CD4-positive, alpha-beta T cell treated with Interferon gamma for 1 hour (primary cell): ENCODE measurements around the gene CYP46A1.
"Not testable (repeated sequence)": the region's sequence is repeated elsewhere in the genome, so short reads cannot be mapped to it uniquely, and the experiment has no call there.

Experiments
- DNase-seq: peaks from one replicate; pipeline ENCODE4 v3.0.0-alpha.2; 2020

CYP46A1 gene

DNA sequence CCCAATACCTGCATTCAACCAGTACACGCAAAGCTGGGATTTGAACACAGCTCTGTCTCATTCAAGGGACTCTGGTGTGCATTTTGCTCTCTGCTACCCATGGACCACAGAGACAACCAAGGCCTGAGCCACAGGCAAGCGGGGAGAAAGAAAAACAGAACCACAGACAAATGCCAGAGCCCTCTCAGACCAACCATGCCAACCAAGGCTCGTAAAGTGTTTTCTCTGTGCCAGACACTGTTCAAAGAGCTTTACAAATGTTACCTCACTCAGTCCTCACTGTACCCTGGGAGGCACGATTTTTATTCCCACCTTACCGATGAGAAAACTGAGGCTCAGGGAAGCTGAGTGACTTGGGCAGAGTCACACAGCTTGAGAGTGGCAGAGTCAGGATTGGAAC lies 76.7 kb downstream of the CYP46A1 start:
- DNase-seq, result no peak

GRCh38 chr14:99762911-99763310 lies 78.8 kb downstream of the CYP46A1 start:
- DNase-seq, result not testable (repeated sequence)

DNA sequence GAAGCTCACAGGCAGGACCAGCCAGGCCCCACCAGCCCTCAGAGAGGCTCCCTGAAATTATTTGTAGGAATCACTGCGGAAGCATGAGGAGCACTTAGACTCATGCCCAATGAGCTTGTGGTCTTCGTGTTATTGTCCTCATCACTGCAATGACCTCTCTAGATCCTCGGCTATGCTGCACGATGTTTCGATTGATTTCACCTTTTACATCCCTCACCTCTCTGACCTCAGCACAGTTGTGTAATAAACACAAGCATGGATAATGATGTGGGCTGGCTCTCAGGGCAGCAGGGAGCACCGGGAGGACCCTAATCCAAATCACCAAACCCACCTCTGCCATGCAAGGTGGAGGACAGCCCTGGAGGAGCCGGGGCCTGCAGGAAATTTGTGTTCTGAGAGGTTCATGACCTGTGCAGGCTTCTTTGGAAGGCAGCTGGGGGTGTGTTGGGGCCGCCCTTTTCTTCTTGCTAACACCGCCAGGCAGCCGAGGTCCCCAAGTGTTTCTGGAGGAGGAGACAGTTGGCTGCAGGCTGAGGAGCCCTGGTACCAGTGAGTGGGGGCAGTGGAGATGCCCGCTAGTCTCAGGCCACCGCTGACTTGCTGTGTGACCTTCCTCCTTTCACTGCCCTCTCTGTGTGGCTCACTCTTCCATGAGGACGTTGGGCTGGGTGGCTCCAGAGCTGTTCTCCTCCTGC lies 79.6 kb downstream of the CYP46A1 start:
- no peak for DNase-seq

- DNase-seq, result no peak
Measured at GRCh38 chr14:99764222-99764706, 80.2 kb downstream of the CYP46A1 start.

DNA sequence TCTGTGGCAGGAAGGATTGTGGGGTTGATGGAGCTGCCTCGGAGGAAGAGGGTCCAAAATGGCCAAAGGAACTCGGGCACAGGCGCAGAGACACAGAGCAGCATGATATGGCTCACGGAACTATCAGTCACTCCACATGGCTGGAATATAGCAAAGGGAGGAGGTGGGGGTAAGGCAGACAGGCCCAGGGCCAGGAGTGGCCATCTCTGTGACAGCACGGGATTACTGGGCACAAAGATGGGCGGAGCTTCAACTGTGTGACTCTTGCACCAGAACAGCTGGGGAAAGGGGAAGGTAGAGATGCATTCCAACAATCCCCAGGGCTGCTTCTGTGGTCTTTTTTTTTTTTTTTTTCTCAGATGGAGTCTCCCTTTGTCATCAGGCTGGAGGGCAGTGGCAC lies 84.3 kb downstream of the CYP46A1 start:
- DNase-seq, result no peak

DNA sequence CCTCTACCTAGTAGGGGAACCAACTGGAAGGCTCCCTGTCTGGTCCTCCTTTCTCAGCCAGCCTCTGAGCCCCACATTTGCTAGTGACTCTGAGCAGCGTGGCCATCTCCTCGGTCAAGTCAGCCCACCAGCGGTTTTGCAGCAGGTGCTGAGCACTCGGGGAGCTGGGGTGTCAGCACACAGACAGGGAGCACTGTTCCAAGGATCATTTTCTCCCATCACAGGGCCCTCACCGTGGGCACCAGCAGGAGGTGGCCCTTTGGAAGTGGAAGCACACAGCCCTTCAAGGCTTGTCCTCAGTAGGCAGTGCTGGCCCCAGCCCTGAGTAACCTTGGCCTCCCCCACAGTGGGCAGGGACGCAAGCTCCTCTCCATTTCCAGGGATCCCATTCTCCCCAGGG lies 85.0 kb downstream of the CYP46A1 start:
- no peak for DNase-seq

- DNase-seq, result no peak
Measured at GRCh38 chr14:99769799-99770198, 85.7 kb downstream of the CYP46A1 start.

GRCh38 chr14:99772371-99773283 lies 88.5 kb downstream of the CYP46A1 start:
- DNase-seq, result no peak

- DNase-seq, result no peak
Measured at GRCh38 chr14:99773521-99774497, 89.7 kb downstream of the CYP46A1 start.

GRCh38 chr14:99774556-99775307 lies 90.6 kb downstream of the CYP46A1 start:
- DNase-seq, result no peak

GRCh38 chr14:99775351-99775750 lies 91.3 kb downstream of the CYP46A1 start:
- DNase-seq, result no peak
